Activated CD4-positive, CD25-positive, alpha-beta regulatory T cell treated with anti-CD3 and anti-CD28 coated beads, Interleukin-2, amount 50 U/mL, for 72 hours (primary cell): ENCODE results near the gene KRT83.
"Not testable (repeated sequence)": the region's sequence is repeated elsewhere in the genome, so short reads cannot be mapped to it uniquely, and the experiment has no call there.

Experiments used
- DNase-seq: peaks from one replicate; pipeline ENCODE4 v3.0.0; 2021

KRT83 gene

DNA sequence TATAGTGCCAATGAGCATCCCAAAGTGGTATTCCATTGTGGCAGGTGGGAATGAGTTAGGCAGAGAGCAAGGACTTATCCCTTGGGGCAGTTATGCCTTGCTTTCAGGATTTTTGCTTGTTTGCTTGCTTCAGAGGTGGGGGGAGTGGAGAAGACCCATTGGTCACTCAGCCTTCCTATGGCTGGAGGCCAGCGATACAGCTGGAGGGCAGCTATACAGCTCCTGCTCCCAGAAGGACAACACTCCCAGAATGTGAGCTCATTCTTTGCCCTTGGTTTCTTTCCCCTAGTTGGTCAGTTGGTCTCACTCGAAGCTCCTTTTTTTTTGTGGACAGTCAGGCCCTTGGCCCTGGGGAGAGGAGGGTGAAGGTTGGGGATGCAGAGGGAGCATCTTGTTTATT lies 14.5 kb downstream of the KRT83 start:
- no peak for DNase-seq

DNA sequence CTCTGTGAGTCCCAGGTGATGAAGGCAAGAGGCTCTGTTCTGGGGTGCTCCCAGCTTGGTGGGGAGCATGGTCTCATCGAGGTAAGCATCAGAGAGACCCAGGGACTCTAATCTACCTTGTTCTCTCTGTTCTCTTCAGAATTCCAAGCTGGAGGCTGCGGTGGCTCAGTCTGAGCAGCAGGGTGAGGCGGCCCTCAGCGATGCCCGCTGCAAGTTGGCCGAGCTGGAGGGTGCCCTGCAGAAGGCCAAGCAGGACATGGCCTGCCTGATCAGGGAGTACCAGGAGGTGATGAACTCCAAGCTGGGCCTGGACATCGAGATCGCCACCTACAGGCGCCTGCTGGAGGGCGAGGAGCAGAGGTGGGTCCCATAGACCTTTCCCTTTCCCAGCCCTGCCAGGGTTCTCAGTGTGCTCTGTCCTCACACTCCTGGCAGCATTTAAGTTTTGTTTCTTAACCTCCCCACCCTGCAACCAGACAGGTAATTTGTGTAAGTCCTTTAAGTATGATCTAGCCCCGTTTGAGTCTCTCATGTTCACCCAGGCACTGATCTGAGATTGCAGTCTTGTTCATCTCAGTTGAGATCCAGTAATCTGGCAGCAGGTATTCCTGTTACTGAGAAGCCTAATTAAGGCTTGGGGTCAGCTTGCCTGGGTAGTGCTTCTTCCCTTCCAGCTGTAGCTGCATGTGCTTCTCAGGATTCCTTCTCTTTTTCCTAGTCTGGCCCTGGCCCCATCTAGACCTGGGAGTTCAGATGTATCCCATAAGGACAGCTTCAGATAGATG lies 15.1 kb downstream of the KRT83 start:
- no peak for DNase-seq

DNA sequence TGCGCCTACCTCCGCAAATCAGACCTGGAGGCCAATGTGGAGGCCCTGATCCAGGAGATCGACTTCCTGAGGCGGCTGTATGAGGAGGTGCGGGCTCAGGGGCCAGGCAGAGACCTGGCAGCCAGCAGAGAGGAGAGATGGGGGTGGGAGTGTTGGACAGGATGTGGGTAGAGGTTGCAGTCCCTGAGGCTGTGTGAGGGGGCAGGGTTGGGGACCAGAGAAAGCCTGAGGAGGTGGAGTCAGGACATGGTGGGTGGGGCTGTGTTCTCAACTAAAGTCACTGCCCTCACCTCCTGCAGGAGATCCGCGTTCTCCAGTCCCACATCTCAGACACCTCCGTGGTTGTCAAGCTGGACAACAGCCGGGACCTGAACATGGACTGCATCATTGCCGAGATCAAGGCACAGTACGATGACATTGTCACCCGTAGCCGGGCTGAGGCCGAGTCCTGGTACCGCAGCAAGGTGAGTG lies 16.2 kb downstream of the KRT83 start:
- not testable (repeated sequence) for DNase-seq

DNA sequence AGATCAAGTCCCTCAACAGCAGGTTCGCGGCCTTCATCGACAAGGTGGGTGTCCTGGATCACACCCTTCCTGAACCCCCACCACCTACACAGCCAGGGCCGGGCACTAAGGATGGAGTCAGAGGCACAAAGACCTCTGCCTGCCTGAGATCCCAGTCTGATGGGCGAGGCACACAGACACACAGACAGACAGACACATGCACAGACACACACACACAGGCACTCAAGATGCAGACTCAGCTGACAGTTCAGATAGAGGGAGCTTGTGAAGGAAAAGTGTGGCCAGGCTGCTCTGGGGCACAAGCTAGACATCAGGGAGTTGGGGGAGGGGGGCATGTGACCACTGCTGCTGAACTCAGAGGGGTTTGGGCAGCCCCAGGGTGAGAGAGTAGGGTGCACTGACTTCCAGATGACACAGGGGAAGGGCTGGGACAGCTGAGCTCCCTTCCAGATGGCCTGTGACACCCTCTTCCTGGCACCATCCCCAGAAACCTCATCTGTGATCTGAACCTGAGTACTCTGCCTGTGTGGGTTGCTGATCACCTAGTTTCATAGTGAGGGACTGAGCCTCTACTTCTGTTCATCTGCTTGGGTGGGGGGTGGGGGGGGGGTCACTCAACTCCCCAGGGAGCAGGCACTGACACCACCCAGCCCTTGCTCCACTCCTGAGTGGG lies 18.8 kb downstream of the KRT83 start:
- DNase-seq = not testable (repeated sequence)

DNA sequence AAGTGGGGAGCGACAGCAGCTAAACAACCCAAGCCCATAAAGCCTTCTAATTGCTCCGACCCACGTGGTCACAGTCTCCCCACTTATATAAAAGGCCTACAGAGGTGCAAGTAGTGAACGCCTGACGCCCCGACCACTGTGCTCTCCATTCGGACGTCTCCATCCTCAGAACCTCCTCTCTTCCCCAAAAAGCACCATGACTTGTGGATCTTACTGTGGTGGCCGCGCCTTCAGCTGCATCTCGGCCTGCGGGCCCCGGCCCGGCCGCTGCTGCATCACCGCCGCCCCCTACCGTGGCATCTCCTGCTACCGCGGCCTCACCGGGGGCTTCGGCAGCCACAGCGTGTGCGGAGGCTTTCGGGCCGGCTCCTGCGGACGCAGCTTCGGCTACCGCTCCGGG lies 19.5 kb downstream of the KRT83 start:
- not testable (repeated sequence) for DNase-seq

- peak; percentile 15 for DNase-seq
These were observed 20.2 kb downstream of the KRT83 start for GRCh38 chr12:52300796-52301691.

- no peak for DNase-seq
These were observed 22.5 kb downstream of the KRT83 start for GRCh38 chr12:52298677-52299190.

GRCh38 chr12:52296572-52297215 lies 24.5 kb downstream of the KRT83 start:
- DNase-seq = peak; percentile 21

GRCh38 chr12:52295663-52296062 lies 25.5 kb downstream of the KRT83 start:
- DNase-seq = no peak

- no peak for DNase-seq
These were observed 26.4 kb downstream of the KRT83 start for GRCh38 chr12:52294803-52295202.

- DNase-seq = no peak
These were observed 27.3 kb downstream of the KRT83 start for GRCh38 chr12:52293926-52294325.

DNA sequence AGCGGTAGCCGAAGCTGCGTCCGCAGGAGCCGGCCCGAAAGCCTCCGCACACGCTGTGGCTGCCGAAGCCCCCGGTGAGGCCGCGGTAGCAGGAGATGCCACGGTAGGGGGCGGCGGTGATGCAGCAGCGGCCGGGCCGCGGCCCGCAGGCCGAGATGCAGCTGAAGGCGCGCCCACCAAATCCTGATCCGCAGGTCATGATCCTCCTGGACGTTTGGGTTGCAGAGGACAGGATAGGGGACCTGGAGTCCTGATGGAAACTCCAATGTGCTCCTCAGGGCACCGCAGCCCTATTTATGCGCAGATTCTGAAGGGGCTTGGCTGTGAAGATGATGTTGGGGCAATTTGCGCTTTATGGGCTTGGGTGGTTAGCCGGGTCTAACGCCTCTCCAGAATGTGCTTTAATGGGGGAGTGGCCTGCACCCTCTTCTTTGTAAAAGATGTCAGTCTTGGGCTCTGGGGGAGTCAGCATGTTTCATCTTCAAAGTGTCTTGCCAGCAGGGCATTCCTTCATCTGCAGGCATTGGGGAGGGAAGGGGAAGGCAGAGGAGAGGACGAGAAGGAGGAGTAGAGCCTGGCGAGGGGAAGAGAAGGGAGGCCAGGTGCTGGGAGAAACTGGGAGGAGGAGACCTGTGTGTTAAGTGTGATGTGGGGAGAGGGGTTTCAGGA lies 29.8 kb downstream of the KRT83 start, which contains the start of gene KRT81:
KRT81 (minus strand) TSS at position 268 of the 669 bp plus-strand sequence; CDS start at position 199, 69 bp downstream.
- DNase-seq = no peak

DNA sequence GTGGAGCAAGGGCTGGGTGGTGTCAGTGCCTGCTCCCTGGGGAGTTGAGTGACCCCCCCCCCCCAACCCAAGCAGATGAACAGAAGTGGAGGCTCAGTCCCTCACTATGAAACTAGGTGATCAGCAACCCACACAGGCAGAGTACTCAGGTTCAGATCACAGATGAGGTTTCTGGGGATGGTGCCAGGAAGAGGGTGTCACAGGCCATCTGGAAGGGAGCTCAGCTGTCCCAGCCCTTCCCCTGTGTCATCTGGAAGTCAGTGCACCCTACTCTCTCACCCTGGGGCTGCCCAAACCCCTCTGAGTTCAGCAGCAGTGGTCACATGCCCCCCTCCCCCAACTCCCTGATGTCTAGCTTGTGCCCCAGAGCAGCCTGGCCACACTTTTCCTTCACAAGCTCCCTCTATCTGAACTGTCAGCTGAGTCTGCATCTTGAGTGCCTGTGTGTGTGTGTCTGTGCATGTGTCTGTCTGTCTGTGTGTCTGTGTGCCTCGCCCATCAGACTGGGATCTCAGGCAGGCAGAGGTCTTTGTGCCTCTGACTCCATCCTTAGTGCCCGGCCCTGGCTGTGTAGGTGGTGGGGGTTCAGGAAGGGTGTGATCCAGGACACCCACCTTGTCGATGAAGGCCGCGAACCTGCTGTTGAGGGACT lies 30.6 kb downstream of the KRT83 start:
- DNase-seq = not testable (repeated sequence)

GRCh38 chr12:52287816-52288805 lies 33.1 kb downstream of the KRT83 start:
- DNase-seq = not testable (repeated sequence)

DNA sequence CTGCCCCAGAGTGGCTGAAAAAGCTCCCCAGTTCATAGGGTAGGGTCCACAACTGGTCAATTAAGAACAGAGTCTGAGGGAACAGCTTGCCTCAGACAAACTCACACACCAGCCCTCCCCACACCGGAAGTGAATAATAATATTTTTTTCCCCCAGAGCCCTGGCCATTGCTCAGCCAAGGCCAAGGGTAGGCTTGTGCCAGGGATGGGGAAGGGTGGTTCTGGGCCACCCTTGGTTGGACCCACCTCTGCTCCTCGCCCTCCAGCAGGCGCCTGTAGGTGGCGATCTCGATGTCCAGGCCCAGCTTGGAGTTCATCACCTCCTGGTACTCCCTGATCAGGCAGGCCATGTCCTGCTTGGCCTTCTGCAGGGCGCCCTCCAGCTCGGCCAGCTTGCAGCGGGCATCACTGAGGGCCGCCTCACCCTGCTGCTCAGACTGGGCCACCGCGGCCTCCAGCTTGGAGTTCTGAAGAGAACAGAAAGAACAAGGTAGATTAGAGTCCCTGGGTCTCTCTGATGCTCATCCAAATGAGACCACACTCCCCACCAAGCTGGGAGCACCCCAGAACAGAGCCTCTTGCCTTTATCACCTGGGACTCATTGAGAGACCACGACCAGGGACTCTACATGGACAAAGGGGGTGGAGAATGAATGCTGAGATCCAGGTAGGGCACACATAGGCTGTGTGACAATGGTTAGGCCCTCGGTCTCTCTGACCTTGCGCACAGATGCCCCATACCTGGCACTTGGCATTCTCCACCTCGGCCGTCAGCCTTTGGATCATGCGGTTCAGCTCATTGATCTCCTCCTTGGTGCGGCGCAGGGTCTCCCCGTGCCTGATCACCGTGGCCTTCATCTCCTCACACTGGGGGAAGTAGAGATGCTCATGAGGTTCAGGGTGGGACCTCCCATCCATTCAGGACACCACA lies 34.1 kb downstream of the KRT83 start:
- DNase-seq = not testable (repeated sequence)

GRCh38 chr12:52285851-52286530 lies 35.2 kb downstream of the KRT83 start:
- no peak for DNase-seq

GRCh38 chr12:52285172-52285745 lies 35.9 kb downstream of the KRT83 start:
- DNase-seq = no peak
